Stomach (tissue), 9 donors: ENCODE data around the gene HELQ. TPM values are rescaled to one million over a fixed set of nuclear protein-coding genes. Genes with fewer than 3 reads are reported as not detected.

Source experiments
- DNase-seq, 2 donors: peaks; one replicate each; pipeline versions ENCODE4 v3.0.0 to v3.0.0-alpha.2; 2013 to 2019
- H3K27ac ChIP-seq, 5 donors: fragments of 200-600 bp in 4 of 5; sonication (generic) in 4 of 5; one replicate each; pipeline ENCODE4 v1.5.1; 2013 to 2019; ENCODE audit warnings: mild to moderate bottlenecking in 1 of 5, moderate library complexity in 1 of 5
- H3K27me3 ChIP-seq, 3 donors: fragments of 200-600 bp; sonication (generic); one replicate each; pipeline ENCODE4 v1.5.1; 2017 to 2019; ENCODE audit warnings: mixed run types in 1 of 3
- H3K36me3 ChIP-seq, 4 donors: fragments of 200-600 bp; sonication (generic); 1 replicate in 3 of 4; 2 replicates in 1 of 4; pipeline ENCODE4 v1.5.1; 2016 to 2019
- H3K4me1 ChIP-seq, 4 donors: fragments of 200-600 bp; sonication (generic); one replicate each; pipeline ENCODE4 v1.5.1; 2016 to 2019
- H3K4me3 ChIP-seq, 4 donors: fragments of 200-600 bp; sonication (generic) in 3 of 4; one replicate each; pipeline ENCODE4 v1.5.1; 2016 to 2019; ENCODE audit warnings: mild to moderate bottlenecking in 1 of 4
- H3K9me3 ChIP-seq, 4 donors: fragments of 200-600 bp; sonication (generic); one replicate each; pipeline ENCODE4 v1.5.1; 2016 to 2019
- EP300 ChIP-seq: sonication (generic); formaldehyde crosslinking; IDR thresholded peaks from one replicate; pipeline ENCODE4 v1.6.1; 2017; ENCODE audit warnings: antibody characterized with exemption
- POLR2A ChIP-seq, 4 donors: fragments of 450-650 bp; IDR thresholded peaks; one replicate each; pipeline ENCODE4 v1.6.1; 2016; ENCODE audit warnings: antibody characterized with exemption in 4 of 4, control low read depth in 2 of 4, mild to moderate bottlenecking in 1 of 4, moderate library complexity in 1 of 4
- POLR2AphosphoS5 ChIP-seq, 3 donors: sonication (generic); formaldehyde crosslinking; IDR thresholded peaks; one replicate each; pipeline ENCODE4 v1.6.1; 2016; ENCODE audit warnings: antibody characterized with exemption in 3 of 3
- WGBS, 5 donors: extraction: QIAGEN DNeasy Blood & Tissue Kit in 3 of 5; methylation state at CpG; one replicate each; pipeline versions ENCODE4 v1.1.5 to v1.1.7; 2013 to 2018; 5-methylcytosine and 5-hydroxymethylcytosine counted together
- intact Hi-C: fragments of 100-400 bp; cut with DNase I; formaldehyde crosslinking; loops from one replicate; pipeline ENCODE4 v1.15.1; 2023; ENCODE audit warnings: low total_unique reads
- polyA plus RNA-seq, 3 donors: library from polyadenylated mRNA; stranded (reverse); fragments of 200-250 nt; gene quantifications; one replicate each; pipeline ENCODE4 v1.2.3, GENCODE V29; 2013
- small RNA-seq, 4 donors: library from RNA; depleted of rRNA; stranded (forward); fragments of <200 nt; gene quantifications; one replicate each; pipeline ENCODE3, GENCODE V24; 2016
- total RNA-seq, 5 donors: library from RNA; depleted of rRNA; stranded (reverse); fragments of >200 nt; gene quantifications; one replicate each; pipeline versions ENCODE4 v1.1.0 to v1.2.3, GENCODE V29; 2014 to 2016
- TF ChIP-seq, protein P1 (sequence below), 7 experiments: fragments of 450-650 bp in 4 of 7; fragments of 200-600 bp in 3 of 7; sonication (generic) in 3 of 7; IDR thresholded peaks; one replicate each; pipeline ENCODE4 v1.5.1; 2016 to 2019; ENCODE audit warnings: antibody characterized with exemption in 7 of 7, control low read depth in 2 of 7, mild to moderate bottlenecking in 1 of 7
- donor health status: healthy with polysubstance abuse.
- donor health status: Bipolar disorder and iron deficiency.
- donor health status: healthy.

The HELQ gene
- total and polyA plus RNA-seq, 8 donors, result 5.0 to 26.8 (median 14.2) TPM

GRCh38 chr4:83360018-83360417 is 95.6 kb downstream of the HELQ start:
- no peak for TF ChIP-seq POLR2AphosphoS5 (IDR thresholded peaks at IDR 0.05)
- TF ChIP-seq POLR2A (IDR thresholded peaks at IDR 0.05), result no peak
- no peak for TF ChIP-seq EP300
- TF ChIP-seq, protein P1, sequence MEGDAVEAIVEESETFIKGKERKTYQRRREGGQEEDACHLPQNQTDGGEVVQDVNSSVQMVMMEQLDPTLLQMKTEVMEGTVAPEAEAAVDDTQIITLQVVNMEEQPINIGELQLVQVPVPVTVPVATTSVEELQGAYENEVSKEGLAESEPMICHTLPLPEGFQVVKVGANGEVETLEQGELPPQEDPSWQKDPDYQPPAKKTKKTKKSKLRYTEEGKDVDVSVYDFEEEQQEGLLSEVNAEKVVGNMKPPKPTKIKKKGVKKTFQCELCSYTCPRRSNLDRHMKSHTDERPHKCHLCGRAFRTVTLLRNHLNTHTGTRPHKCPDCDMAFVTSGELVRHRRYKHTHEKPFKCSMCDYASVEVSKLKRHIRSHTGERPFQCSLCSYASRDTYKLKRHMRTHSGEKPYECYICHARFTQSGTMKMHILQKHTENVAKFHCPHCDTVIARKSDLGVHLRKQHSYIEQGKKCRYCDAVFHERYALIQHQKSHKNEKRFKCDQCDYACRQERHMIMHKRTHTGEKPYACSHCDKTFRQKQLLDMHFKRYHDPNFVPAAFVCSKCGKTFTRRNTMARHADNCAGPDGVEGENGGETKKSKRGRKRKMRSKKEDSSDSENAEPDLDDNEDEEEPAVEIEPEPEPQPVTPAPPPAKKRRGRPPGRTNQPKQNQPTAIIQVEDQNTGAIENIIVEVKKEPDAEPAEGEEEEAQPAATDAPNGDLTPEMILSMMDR (IDR thresholded peaks at IDR 0.05), result no peak
- Histone ChIP-seq H3K9me3 (no peaks in the 10 kb centered on the region), H3K27me3 (no peaks in the 10 kb centered on the region), H3K4me1 (peaks cover 0 to 16% (median 9%) of the 10 kb centered on the region in 4 donors), H3K27ac (no peak overlapping the region), H3K36me3 (no peaks in the 10 kb centered on the region), H3K4me3 (no peak overlapping the region)
- DNase-seq, result no peak
- 83 to 91% (median 85%) methylated on average over 4 of the region's 4 CpGs for WGBS, 5 donors
- intact Hi-C loops, result no loop called here

DNA sequence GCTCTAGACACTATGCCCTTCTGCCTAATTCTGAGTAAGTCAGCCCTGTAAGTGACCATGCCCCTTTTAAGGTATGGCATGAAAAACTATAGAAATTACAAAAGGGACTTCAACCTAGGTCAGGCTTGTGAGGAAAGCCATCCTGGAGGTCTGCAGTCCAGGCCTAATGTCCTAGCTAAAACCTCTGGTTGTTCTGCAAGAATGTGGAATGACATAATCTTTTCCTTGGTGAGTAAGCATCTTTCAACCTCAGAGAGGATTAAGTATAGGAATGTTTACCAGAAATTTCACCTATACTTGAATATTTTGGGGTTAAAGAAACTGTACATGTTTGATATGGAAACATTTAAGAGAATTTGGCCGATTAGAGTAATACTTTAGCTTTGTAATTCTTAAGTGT is 97.2 kb downstream of the HELQ start:
- 69 to 87% (median 85%) methylated on average over 1 of the region's 1 CpG for WGBS, 5 donors

More for the DNA sequence above, 97.2 kb downstream of the HELQ start:
- H3K4me3 ChIP-seq, result no peak overlapping the region
- DNase-seq, result no peak
- no peaks in the 10 kb centered on the region for H3K27me3 ChIP-seq
- H3K9me3 ChIP-seq, result peaks cover 0 to 9% (median 5%) of the 10 kb centered on the region in 4 donors
- H3K36me3 ChIP-seq, result no peaks in the 10 kb centered on the region
- H3K27ac ChIP-seq, result no peak overlapping the region
- TF ChIP-seq, protein P1 (IDR thresholded peaks at IDR 0.05), result no peak
- TF ChIP-seq EP300, result no peak
- no peak for TF ChIP-seq POLR2A (IDR thresholded peaks at IDR 0.05)
- intact Hi-C loops, result no loop called here
- H3K4me1 ChIP-seq, result peaks cover 0 to 16% (median 9%) of the 10 kb centered on the region in 4 donors

Small RNA genes lying within 50 kb of the gene (small RNA-seq; reads per million reads assigned to genes)
- 0 reads per million in 4 donors for gene AC114781.5

Other genes starting within 250 kb of the HELQ start
- 10 to 100 TPM in 1 of 5 donors, 1 to 10 TPM in 4; 1.8 to 10.1 (median 9.1) TPM for gene COQ2, start 171.0 kb downstream of the HELQ start, total RNA-seq
- 1 to 10 TPM; 2.9 to 7.1 (median 5.1) TPM for gene COQ2, start 171.0 kb downstream of the HELQ start, polyA plus RNA-seq
- gene HPSE, start 121.0 kb downstream of the HELQ start, total RNA-seq, result 1 to 10 TPM in 2 of 5 donors, under 1 TPM in 2, not detected in 1; under 0.01 to 4.9 (median 0.92) TPM
- 1 to 10 TPM in 2 of 3 donors, under 1 TPM in 1; 0.61 to 1.9 (median 1.2) TPM for gene HPSE, start 121.0 kb downstream of the HELQ start, polyA plus RNA-seq
- gene MRPS18C, start 235 bp upstream of the HELQ start, total RNA-seq, result 10 to 100 TPM in 4 of 5 donors, 1 to 10 TPM in 1; 4.3 to 63.6 (median 17.4) TPM
- gene MRPS18C, start 235 bp upstream of the HELQ start, polyA plus RNA-seq, result 10 to 100 TPM; 19.6 to 32.9 (median 30.4) TPM
- gene ABRAXAS1, start 29.3 kb upstream of the HELQ start, total RNA-seq, result 10 to 100 TPM in 1 of 5 donors, 1 to 10 TPM in 3, not detected in 1; 3.6 to 17.6 (median 6.8) TPM
- 10 to 100 TPM in 1 of 3 donors, 1 to 10 TPM in 2; 4.3 to 14.1 (median 4.5) TPM for gene ABRAXAS1, start 29.3 kb upstream of the HELQ start, polyA plus RNA-seq
- gene GPAT3, start 80.3 kb upstream of the HELQ start, total RNA-seq, result 10 to 100 TPM in 2 of 5 donors, 1 to 10 TPM in 2, not detected in 1; 3.6 to 18.9 (median 11.5) TPM
- gene GPAT3, start 80.3 kb upstream of the HELQ start, polyA plus RNA-seq, result 1 to 10 TPM; 1.7 to 4.0 (median 2.6) TPM